ENCODE results near the gene COQ8B.
"Not testable (repeated sequence)": the region's sequence is repeated elsewhere in the genome, so short reads cannot be mapped to it uniquely, and the experiment has no call there.

GRCh38 chr19:40732304-40732703, 15.6 kb upstream of the COQ8B start:
- TF ChIP-seq CTCF, POLR2A (IDR thresholded peaks at IDR 0.05): not testable (repeated sequence)

All from sigmoid colon (tissue), 3 donors.